ENCODE measurements around the gene JAK1.
A peak's percentile ranks its signal among the peaks of the same experiment; 100 is the strongest.

JAK1 gene

GRCh38 chr1:64881281-64881680, 85.1 kb downstream of the JAK1 start:
- no peak overlapping the region for H3K4me3 ChIP-seq (ENCODE audit: low read length)
- no peak for DNase-seq (ENCODE audit: low read depth, low spot score)

- no peak overlapping the region for H3K4me3 ChIP-seq (ENCODE audit: low read length)
- no peak for DNase-seq (ENCODE audit: low read depth, low spot score)
These were observed 85.9 kb downstream of the JAK1 start for GRCh38 chr1:64880449-64880848.

- H3K4me3 ChIP-seq (ENCODE audit: low read length) = no peak overlapping the region
- DNase-seq (ENCODE audit: low read depth, low spot score) = no peak
These were observed 87.3 kb downstream of the JAK1 start for GRCh38 chr1:64878931-64879611.

GRCh38 chr1:64878090-64878489, 88.3 kb downstream of the JAK1 start:
- H3K4me3 ChIP-seq (ENCODE audit: low read length) = no peak overlapping the region
- DNase-seq (ENCODE audit: low read depth, low spot score) = no peak

- no peak for DNase-seq (ENCODE audit: low read depth, low spot score)
- H3K4me3 ChIP-seq (ENCODE audit: low read length) = no peak overlapping the region
These were observed 88.8 kb downstream of the JAK1 start for GRCh38 chr1:64877598-64877997.

GRCh38 chr1:64877151-64877550, 89.2 kb downstream of the JAK1 start:
- peak; percentile 95 for DNase-seq (ENCODE audit: low read depth, low spot score)
- no peak overlapping the region for H3K4me3 ChIP-seq (ENCODE audit: low read length)

- DNase-seq (ENCODE audit: low read depth, low spot score) = no peak
- no peak overlapping the region for H3K4me3 ChIP-seq (ENCODE audit: low read length)
These were observed 90.7 kb downstream of the JAK1 start for GRCh38 chr1:64875606-64876005.

- DNase-seq (ENCODE audit: low read depth, low spot score) = no peak
These were observed 91.2 kb downstream of the JAK1 start for GRCh38 chr1:64875101-64875500.

GRCh38 chr1:64874666-64875065, 91.7 kb downstream of the JAK1 start:
- no peak overlapping the region for H3K4me3 ChIP-seq (ENCODE audit: low read length)
- no peak for DNase-seq (ENCODE audit: low read depth, low spot score)

More at GRCh38 chr1:64875101-64875500, 91.2 kb downstream of the JAK1 start:
- no peak overlapping the region for H3K4me3 ChIP-seq (ENCODE audit: low read length)

- H3K4me3 ChIP-seq (ENCODE audit: low read length) = no peak overlapping the region
These were observed 92.8 kb downstream of the JAK1 start for GRCh38 chr1:64873576-64873975.

GRCh38 chr1:64872067-64872466, 94.3 kb downstream of the JAK1 start:
- no peak overlapping the region for H3K4me3 ChIP-seq (ENCODE audit: low read length)
- no peak for DNase-seq (ENCODE audit: low read depth, low spot score)

More at GRCh38 chr1:64873576-64873975, 92.8 kb downstream of the JAK1 start:
- DNase-seq (ENCODE audit: low read depth, low spot score) = no peak

GRCh38 chr1:64871256-64871655, 95.1 kb downstream of the JAK1 start:
- H3K4me3 ChIP-seq (ENCODE audit: low read length) = no peak overlapping the region
- DNase-seq (ENCODE audit: low read depth, low spot score) = no peak

GRCh38 chr1:64867266-64867665, 99.1 kb downstream of the JAK1 start:
- no peak overlapping the region for H3K4me3 ChIP-seq (ENCODE audit: low read length)
- no peak for DNase-seq (ENCODE audit: low read depth, low spot score)

GRCh38 chr1:64866689-64867088, 99.7 kb downstream of the JAK1 start:
- DNase-seq (ENCODE audit: low read depth, low spot score) = no peak
- no peak overlapping the region for H3K4me3 ChIP-seq (ENCODE audit: low read length)

- H3K4me3 ChIP-seq (ENCODE audit: low read length) = no peak overlapping the region
These were observed 101.1 kb downstream of the JAK1 start for GRCh38 chr1:64865105-64865757.

GRCh38 chr1:64864018-64864940, 102.1 kb downstream of the JAK1 start:
- H3K4me3 ChIP-seq (ENCODE audit: low read length) = no peak overlapping the region
- peak; percentile 49 for DNase-seq (ENCODE audit: low read depth, low spot score)

More at GRCh38 chr1:64865105-64865757, 101.1 kb downstream of the JAK1 start:
- DNase-seq (ENCODE audit: low read depth, low spot score) = no peak

GRCh38 chr1:64861611-64862010, 104.7 kb downstream of the JAK1 start:
- no peak overlapping the region for H3K4me3 ChIP-seq (ENCODE audit: low read length)
- DNase-seq (ENCODE audit: low read depth, low spot score) = no peak

GRCh38 chr1:64857347-64857746, 109.0 kb downstream of the JAK1 start:
- no peak for DNase-seq (ENCODE audit: low read depth, low spot score)
- no peak overlapping the region for H3K4me3 ChIP-seq (ENCODE audit: low read length)

- DNase-seq (ENCODE audit: low read depth, low spot score) = no peak
These were observed 109.8 kb downstream of the JAK1 start for GRCh38 chr1:64856553-64856952.

GRCh38 chr1:64855557-64855956, 110.8 kb downstream of the JAK1 start:
- no peak for DNase-seq (ENCODE audit: low read depth, low spot score)
- no peak overlapping the region for H3K4me3 ChIP-seq (ENCODE audit: low read length)

More at GRCh38 chr1:64856553-64856952, 109.8 kb downstream of the JAK1 start:
- no peak overlapping the region for H3K4me3 ChIP-seq (ENCODE audit: low read length)

Measured in Jurkat, Clone E6-1 (cell line).